WTC11 (cell line): ENCODE results near the gene ATMIN. TPM values are rescaled to one million over a fixed set of nuclear protein-coding genes. Genes with fewer than 3 reads are reported as not detected.

Experiments
- ATAC-seq: fragments of 200-7000 bp; cut with Tn5 transposase; 2 replicates; pipeline ENCODE4 v1.10.0; 2021; ENCODE audit warnings: mild to moderate bottlenecking, moderate library complexity
- CTCF ChIA-PET: fragments of 300-600 bp; sonication (Branson Sonifier 250); formaldehyde crosslinking; loops from one replicate; lab custom pipeline; 2021; ENCODE audit warnings: antibody characterized with exemption; lab: Charles Lee
- POLR2A ChIA-PET: fragments of 350-600 bp; sonication (Branson Sonifier 250); formaldehyde crosslinking; loops from one replicate; lab custom pipeline; 2021; ENCODE audit warnings: antibody characterized with exemption; lab: Charles Lee
- DNase-seq: peaks from one replicate; pipeline ENCODE4 v3.0.0; 2021; ENCODE audit warnings: low spot score
- H3K27ac Mint-ChIP-seq: 2 replicates; pipeline ENCODE4 v1.8.0; 2021; ENCODE audit warnings: mixed read lengths
- H3K27me3 Mint-ChIP-seq: 2 replicates; pipeline ENCODE4 v1.8.0; 2021; ENCODE audit warnings: low read depth, mild to moderate bottlenecking, moderate library complexity, mixed read lengths
- H3K36me3 Mint-ChIP-seq: 2 replicates; pipeline ENCODE4 v1.8.0; 2021; ENCODE audit warnings: mixed read lengths
- H3K4me1 Mint-ChIP-seq: 2 replicates; pipeline ENCODE4 v1.8.0; 2022; ENCODE audit warnings: mixed read lengths
- H3K4me3 Mint-ChIP-seq: 2 replicates; pipeline ENCODE4 v1.8.0; 2021; ENCODE audit warnings: mild to moderate bottlenecking, moderate library complexity, mixed read lengths
- H3K9me3 Mint-ChIP-seq: 2 replicates; pipeline ENCODE4 v1.8.0; 2021; ENCODE audit warnings: mixed read lengths
- ATF1 ChIP-seq: sonication (generic); formaldehyde crosslinking; IDR thresholded peaks from 2 replicates; pipeline ENCODE4 v1.8.1; 2023; ENCODE audit warnings: mild to moderate bottlenecking, moderate library complexity, missing genetic modification reagents
- FOXK1 ChIP-seq: sonication (generic); formaldehyde crosslinking; IDR thresholded peaks from 2 replicates; pipeline ENCODE4 v1.8.0; 2022; ENCODE audit warnings: mild to moderate bottlenecking, moderate library complexity, missing genetic modification reagents
- HMGA2 ChIP-seq: fragments of 250-450 bp; sonication (Bioruptor Pico); IDR thresholded peaks from 2 replicates; pipeline ENCODE4 v1.4.0; 2021; ENCODE audit warnings: mild to moderate bottlenecking, moderate library complexity
- NFATC4 ChIP-seq: fragments of 250-450 bp; sonication (Bioruptor Pico); IDR thresholded peaks from 2 replicates; pipeline ENCODE4 v1.9.0; 2021; ENCODE audit warnings: mild to moderate bottlenecking
- NFYB ChIP-seq: sonication (generic); formaldehyde crosslinking; conservative IDR thresholded peaks from 2 replicates; pipeline ENCODE4 v1.8.0; 2022; ENCODE audit warnings: low read depth, missing genetic modification reagents
- NR1H2 ChIP-seq: sonication (generic); formaldehyde crosslinking; IDR thresholded peaks from 2 replicates; pipeline ENCODE4 v1.9.0; 2021; ENCODE audit warnings: mild to moderate bottlenecking, moderate library complexity, missing genetic modification reagents
- SMAD3 ChIP-seq: sonication (generic); formaldehyde crosslinking; IDR thresholded peaks from 2 replicates; pipeline ENCODE4 v1.8.0; 2022; ENCODE audit warnings: missing genetic modification reagents, mild to moderate bottlenecking, borderline replicate concordance
- SMAD4 ChIP-seq: sonication (generic); formaldehyde crosslinking; IDR thresholded peaks from 2 replicates; pipeline ENCODE4 v1.8.0; 2022; ENCODE audit warnings: mild to moderate bottlenecking, missing genetic modification reagents
- SOX15 ChIP-seq: fragments of 250-450 bp; sonication (Bioruptor Pico); IDR thresholded peaks from 2 replicates; pipeline ENCODE4 v1.9.0; 2021; ENCODE audit warnings: mild to moderate bottlenecking
- ZNF138 ChIP-seq: sonication (generic); formaldehyde crosslinking; conservative IDR thresholded peaks from 2 replicates; pipeline ENCODE4 v1.8.1; 2022; ENCODE audit warnings: mild to moderate bottlenecking, moderate library complexity, missing genetic modification reagents
- ZNF317 ChIP-seq: sonication (generic); formaldehyde crosslinking; IDR thresholded peaks from 2 replicates; pipeline ENCODE4 v1.8.1; 2023; ENCODE audit warnings: low read depth, mild to moderate bottlenecking, moderate library complexity, missing genetic modification reagents, borderline replicate concordance
- ZNF423 ChIP-seq: fragments of 250-450 bp; sonication (Bioruptor Pico); IDR thresholded peaks from 2 replicates; pipeline ENCODE4 v2.1.2; 2022; ENCODE audit warnings: mild to moderate bottlenecking, moderate library complexity
- ZNF425 ChIP-seq: fragments of 250-450 bp; sonication (Bioruptor Pico); conservative IDR thresholded peaks from 2 replicates; pipeline ENCODE4 v1.9.0; 2021; ENCODE audit warnings: mild to moderate bottlenecking
- total RNA-seq: library from RNA; stranded (reverse); gene quantifications from 3 replicates; pipeline ENCODE4 v1.2.3, GENCODE V29; 2021
- TF ChIP-seq, protein P1 (sequence below): sonication (generic); formaldehyde crosslinking; IDR thresholded peaks from 2 replicates; pipeline ENCODE4 v1.8.0; 2023; ENCODE audit warnings: missing genetic modification reagents, mild to moderate bottlenecking, borderline replicate concordance
- TF ChIP-seq, protein P2 (sequence below): fragments of 250-450 bp; sonication (Bioruptor Pico); IDR thresholded peaks from 2 replicates; pipeline ENCODE4 v1.9.0; 2021; ENCODE audit warnings: mild to moderate bottlenecking, borderline replicate concordance
- TF ChIP-seq, protein P3 (sequence below): fragments of 200-600 bp; IDR thresholded peaks from 2 replicates; pipeline ENCODE4 v1.8.0; 2022; ENCODE audit warnings: antibody characterized with exemption

ATMIN gene
- total RNA-seq, 1 experiment from 2014 or later = 43.1 TPM

GRCh38 chr16:81004646-81005353 lies 30.8 kb upstream of the ATMIN start:
- H3K27ac Mint-ChIP-seq = peak overlapping the region; percentile 78

DNA sequence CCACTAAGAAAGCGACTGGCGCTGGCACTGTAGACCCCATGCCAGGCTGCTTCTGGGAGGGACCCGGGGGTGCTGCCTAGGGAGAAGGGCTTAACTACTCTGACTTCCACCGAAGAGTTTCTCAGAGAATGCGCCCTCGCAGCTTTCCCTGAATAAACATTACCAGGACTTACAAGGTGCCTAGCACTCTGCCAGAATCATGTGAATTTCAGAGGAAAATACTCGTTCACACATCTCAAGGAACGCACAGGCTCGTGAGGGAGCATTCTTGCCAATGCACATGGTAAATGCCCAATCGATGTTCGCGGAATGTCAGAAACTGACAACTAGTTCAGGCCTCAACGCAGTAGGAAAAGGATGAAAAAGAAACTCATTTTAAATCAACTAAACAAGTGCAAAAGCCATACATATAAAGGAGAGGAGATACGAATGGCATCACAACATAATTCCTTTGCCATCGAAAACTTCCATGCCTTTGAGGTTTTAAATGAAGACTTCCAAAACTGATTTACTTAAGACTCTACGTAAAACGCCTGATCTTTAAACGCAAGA lies 30.0 kb upstream of the ATMIN start:
- POLR2A ChIA-PET = no interaction called here
- Mint-ChIP-seq H3K4me1 (peaks cover 22% of the 10 kb centered on the region), H3K9me3 (0 out of 2 replicates have a peak, but pooled peaks cover 2% of the 10 kb centered on the region), H3K36me3 (no peaks in the 10 kb centered on the region), H3K27ac (peak overlapping the region; percentile 92), H3K4me3 (peak overlapping the region; percentile 99), H3K27me3 (no peaks in the 10 kb centered on the region)
- DNase-seq (no peak), ATAC-seq (no peak)
- CTCF ChIA-PET = interaction anchor here (0.7 to 1.6 kb wide), 5 partner anchors 26 to 82 kb away, joined by 3 to 8 read pairs (median 4); partner anchors contain the start of gene ATMIN
- TF ChIP-seq NFATC4 (CRISPR knock-in tag) = no peak
- no peak for TF ChIP-seq SMAD3 (CRISPR knock-in tag)
- TF ChIP-seq SMAD4 (CRISPR knock-in tag) = no peak
- no peak for TF ChIP-seq ZNF317 (CRISPR knock-in tag)
- no peak for TF ChIP-seq ZNF423 (CRISPR knock-in tag)
- no peak for TF ChIP-seq ZNF425 (CRISPR knock-in tag)
- no peak for TF ChIP-seq HMGA2 (CRISPR knock-in tag)
- TF ChIP-seq ZNF138 (CRISPR knock-in tag) = no peak
- TF ChIP-seq ATF1 (CRISPR knock-in tag) = no peak
- no peak for TF ChIP-seq SOX15 (CRISPR knock-in tag)
- TF ChIP-seq NR1H2 (CRISPR knock-in tag) = no peak
- TF ChIP-seq, protein P1, sequence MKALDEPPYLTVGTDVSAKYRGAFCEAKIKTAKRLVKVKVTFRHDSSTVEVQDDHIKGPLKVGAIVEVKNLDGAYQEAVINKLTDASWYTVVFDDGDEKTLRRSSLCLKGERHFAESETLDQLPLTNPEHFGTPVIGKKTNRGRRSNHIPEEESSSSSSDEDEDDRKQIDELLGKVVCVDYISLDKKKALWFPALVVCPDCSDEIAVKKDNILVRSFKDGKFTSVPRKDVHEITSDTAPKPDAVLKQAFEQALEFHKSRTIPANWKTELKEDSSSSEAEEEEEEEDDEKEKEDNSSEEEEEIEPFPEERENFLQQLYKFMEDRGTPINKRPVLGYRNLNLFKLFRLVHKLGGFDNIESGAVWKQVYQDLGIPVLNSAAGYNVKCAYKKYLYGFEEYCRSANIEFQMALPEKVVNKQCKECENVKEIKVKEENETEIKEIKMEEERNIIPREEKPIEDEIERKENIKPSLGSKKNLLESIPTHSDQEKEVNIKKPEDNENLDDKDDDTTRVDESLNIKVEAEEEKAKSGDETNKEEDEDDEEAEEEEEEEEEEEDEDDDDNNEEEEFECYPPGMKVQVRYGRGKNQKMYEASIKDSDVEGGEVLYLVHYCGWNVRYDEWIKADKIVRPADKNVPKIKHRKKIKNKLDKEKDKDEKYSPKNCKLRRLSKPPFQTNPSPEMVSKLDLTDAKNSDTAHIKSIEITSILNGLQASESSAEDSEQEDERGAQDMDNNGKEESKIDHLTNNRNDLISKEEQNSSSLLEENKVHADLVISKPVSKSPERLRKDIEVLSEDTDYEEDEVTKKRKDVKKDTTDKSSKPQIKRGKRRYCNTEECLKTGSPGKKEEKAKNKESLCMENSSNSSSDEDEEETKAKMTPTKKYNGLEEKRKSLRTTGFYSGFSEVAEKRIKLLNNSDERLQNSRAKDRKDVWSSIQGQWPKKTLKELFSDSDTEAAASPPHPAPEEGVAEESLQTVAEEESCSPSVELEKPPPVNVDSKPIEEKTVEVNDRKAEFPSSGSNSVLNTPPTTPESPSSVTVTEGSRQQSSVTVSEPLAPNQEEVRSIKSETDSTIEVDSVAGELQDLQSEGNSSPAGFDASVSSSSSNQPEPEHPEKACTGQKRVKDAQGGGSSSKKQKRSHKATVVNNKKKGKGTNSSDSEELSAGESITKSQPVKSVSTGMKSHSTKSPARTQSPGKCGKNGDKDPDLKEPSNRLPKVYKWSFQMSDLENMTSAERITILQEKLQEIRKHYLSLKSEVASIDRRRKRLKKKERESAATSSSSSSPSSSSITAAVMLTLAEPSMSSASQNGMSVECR = no peak
- no peak for TF ChIP-seq FOXK1 (CRISPR knock-in tag)
- TF ChIP-seq, protein P2, sequence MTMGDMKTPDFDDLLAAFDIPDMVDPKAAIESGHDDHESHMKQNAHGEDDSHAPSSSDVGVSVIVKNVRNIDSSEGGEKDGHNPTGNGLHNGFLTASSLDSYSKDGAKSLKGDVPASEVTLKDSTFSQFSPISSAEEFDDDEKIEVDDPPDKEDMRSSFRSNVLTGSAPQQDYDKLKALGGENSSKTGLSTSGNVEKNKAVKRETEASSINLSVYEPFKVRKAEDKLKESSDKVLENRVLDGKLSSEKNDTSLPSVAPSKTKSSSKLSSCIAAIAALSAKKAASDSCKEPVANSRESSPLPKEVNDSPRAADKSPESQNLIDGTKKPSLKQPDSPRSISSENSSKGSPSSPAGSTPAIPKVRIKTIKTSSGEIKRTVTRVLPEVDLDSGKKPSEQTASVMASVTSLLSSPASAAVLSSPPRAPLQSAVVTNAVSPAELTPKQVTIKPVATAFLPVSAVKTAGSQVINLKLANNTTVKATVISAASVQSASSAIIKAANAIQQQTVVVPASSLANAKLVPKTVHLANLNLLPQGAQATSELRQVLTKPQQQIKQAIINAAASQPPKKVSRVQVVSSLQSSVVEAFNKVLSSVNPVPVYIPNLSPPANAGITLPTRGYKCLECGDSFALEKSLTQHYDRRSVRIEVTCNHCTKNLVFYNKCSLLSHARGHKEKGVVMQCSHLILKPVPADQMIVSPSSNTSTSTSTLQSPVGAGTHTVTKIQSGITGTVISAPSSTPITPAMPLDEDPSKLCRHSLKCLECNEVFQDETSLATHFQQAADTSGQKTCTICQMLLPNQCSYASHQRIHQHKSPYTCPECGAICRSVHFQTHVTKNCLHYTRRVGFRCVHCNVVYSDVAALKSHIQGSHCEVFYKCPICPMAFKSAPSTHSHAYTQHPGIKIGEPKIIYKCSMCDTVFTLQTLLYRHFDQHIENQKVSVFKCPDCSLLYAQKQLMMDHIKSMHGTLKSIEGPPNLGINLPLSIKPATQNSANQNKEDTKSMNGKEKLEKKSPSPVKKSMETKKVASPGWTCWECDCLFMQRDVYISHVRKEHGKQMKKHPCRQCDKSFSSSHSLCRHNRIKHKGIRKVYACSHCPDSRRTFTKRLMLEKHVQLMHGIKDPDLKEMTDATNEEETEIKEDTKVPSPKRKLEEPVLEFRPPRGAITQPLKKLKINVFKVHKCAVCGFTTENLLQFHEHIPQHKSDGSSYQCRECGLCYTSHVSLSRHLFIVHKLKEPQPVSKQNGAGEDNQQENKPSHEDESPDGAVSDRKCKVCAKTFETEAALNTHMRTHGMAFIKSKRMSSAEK (CRISPR knock-in tag) = no peak

More at GRCh38 chr16:81004646-81005353, 30.8 kb upstream of the ATMIN start:
- H3K36me3 Mint-ChIP-seq = no peaks in the 10 kb centered on the region
- 0 out of 2 replicates have a peak, but pooled peaks cover 6% of the 10 kb centered on the region for H3K9me3 Mint-ChIP-seq
- ChIA-PET POLR2A (no interaction called here), CTCF (interaction anchor here (0.5 to 1.6 kb wide), 15 partner anchors 9 to 1238 kb away, joined by 3 to 8 read pairs (median 4); partner anchors contain the start of gene ATMIN)
- ATAC-seq (no peak), DNase-seq (no peak)
- TF ChIP-seq NFYB (CRISPR knock-in tag) = no peak
- TF ChIP-seq, protein P3, sequence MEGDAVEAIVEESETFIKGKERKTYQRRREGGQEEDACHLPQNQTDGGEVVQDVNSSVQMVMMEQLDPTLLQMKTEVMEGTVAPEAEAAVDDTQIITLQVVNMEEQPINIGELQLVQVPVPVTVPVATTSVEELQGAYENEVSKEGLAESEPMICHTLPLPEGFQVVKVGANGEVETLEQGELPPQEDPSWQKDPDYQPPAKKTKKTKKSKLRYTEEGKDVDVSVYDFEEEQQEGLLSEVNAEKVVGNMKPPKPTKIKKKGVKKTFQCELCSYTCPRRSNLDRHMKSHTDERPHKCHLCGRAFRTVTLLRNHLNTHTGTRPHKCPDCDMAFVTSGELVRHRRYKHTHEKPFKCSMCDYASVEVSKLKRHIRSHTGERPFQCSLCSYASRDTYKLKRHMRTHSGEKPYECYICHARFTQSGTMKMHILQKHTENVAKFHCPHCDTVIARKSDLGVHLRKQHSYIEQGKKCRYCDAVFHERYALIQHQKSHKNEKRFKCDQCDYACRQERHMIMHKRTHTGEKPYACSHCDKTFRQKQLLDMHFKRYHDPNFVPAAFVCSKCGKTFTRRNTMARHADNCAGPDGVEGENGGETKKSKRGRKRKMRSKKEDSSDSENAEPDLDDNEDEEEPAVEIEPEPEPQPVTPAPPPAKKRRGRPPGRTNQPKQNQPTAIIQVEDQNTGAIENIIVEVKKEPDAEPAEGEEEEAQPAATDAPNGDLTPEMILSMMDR = peak; percentile 69
- H3K4me1 Mint-ChIP-seq = peaks cover 22% of the 10 kb centered on the region
- H3K4me3 Mint-ChIP-seq = peak overlapping the region; percentile 99
- H3K27me3 Mint-ChIP-seq = no peaks in the 10 kb centered on the region
